Glutamatergic neuron (in vitro differentiated cells): ENCODE data around the gene LRRC10B. TPM values are rescaled to one million over a fixed set of nuclear protein-coding genes. Genes with fewer than 3 reads are reported as not detected.

ENCODE experiments used
- DNase-seq: peaks from one replicate; pipeline ENCODE4 v3.0.0; 2022
- H3K27ac Mint-ChIP-seq: one replicate; pipeline ENCODE4 v1.8.0; 2020; ENCODE audit warnings: mild to moderate bottlenecking, mixed read lengths, inconsistent platforms; ENCODE audit not compliant: unreplicated experiment
- H3K27me3 Mint-ChIP-seq: one replicate; pipeline ENCODE4 v1.8.0; 2020; ENCODE audit warnings: mild to moderate bottlenecking, moderate library complexity, mixed read lengths, inconsistent platforms; ENCODE audit not compliant: unreplicated experiment
- H3K36me3 Mint-ChIP-seq: one replicate; pipeline ENCODE4 v1.8.0; 2020; ENCODE audit warnings: mild to moderate bottlenecking, mixed read lengths, inconsistent platforms; ENCODE audit not compliant: unreplicated experiment
- H3K4me1 Mint-ChIP-seq: one replicate; pipeline ENCODE4 v1.8.0; 2020; ENCODE audit warnings: mild to moderate bottlenecking, low read depth, mixed read lengths, inconsistent platforms; ENCODE audit not compliant: unreplicated experiment
- H3K4me3 Mint-ChIP-seq: one replicate; pipeline ENCODE4 v1.8.0; 2020; ENCODE audit warnings: mild to moderate bottlenecking, mixed read lengths, inconsistent platforms; ENCODE audit not compliant: unreplicated experiment
- H3K9me3 Mint-ChIP-seq: one replicate; pipeline ENCODE4 v1.8.0; 2020; ENCODE audit warnings: mild to moderate bottlenecking, moderate library complexity, mixed read lengths, inconsistent platforms; ENCODE audit not compliant: unreplicated experiment
- total RNA-seq: library from RNA; stranded (reverse); fragmentation: NEBNext Ultra II Directional; extraction: Animal tissue kit (Norgen Biotek cat#: 25700); gene quantifications from one replicate; pipeline ENCODE4 v1.2.1, GENCODE V29; 2021; ENCODE audit not compliant: unreplicated experiment
- TF ChIP-seq, protein P1 (sequence below): fragments of 200-600 bp; sonication (generic); IDR thresholded peaks from one replicate; pipeline ENCODE4 v1.5.0; 2021; ENCODE audit not compliant: partially characterized antibody, unreplicated experiment

The LRRC10B gene
- total RNA-seq, 1 donor from 2014 or later: 8.2 TPM

DNA sequence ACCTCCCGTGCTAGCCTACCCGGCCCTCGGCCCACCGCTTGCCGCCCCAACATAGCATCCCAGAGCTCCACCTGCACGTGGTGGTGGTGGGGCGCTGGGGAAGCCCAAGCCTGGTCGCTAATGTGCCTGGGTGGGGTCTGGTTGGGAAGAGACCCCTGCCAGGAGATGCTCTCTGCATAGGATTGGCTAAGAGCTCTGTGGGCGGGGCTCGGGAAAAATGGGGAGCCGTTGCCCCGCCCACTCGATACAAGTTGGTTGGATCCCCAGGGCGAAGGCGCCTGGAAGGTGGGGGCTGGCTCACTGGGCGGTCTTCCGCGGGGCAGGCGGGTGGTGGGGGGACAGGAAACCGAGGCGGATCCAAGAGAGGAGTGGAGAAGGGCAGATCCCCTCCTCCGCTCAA is 7.6 kb downstream of the LRRC10B start:
- no peak overlapping the region for H3K4me3 Mint-ChIP-seq
- H3K4me1 Mint-ChIP-seq: peaks cover 36% of the 10 kb centered on the region
- H3K27ac Mint-ChIP-seq: no peak overlapping the region
- peaks cover 11% of the 10 kb centered on the region for H3K27me3 Mint-ChIP-seq
- TF ChIP-seq, protein P1, sequence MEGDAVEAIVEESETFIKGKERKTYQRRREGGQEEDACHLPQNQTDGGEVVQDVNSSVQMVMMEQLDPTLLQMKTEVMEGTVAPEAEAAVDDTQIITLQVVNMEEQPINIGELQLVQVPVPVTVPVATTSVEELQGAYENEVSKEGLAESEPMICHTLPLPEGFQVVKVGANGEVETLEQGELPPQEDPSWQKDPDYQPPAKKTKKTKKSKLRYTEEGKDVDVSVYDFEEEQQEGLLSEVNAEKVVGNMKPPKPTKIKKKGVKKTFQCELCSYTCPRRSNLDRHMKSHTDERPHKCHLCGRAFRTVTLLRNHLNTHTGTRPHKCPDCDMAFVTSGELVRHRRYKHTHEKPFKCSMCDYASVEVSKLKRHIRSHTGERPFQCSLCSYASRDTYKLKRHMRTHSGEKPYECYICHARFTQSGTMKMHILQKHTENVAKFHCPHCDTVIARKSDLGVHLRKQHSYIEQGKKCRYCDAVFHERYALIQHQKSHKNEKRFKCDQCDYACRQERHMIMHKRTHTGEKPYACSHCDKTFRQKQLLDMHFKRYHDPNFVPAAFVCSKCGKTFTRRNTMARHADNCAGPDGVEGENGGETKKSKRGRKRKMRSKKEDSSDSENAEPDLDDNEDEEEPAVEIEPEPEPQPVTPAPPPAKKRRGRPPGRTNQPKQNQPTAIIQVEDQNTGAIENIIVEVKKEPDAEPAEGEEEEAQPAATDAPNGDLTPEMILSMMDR: no peak
- DNase-seq: no peak
- peaks cover 13% of the 10 kb centered on the region for H3K9me3 Mint-ChIP-seq
- peaks cover 6% of the 10 kb centered on the region for H3K36me3 Mint-ChIP-seq

DNA sequence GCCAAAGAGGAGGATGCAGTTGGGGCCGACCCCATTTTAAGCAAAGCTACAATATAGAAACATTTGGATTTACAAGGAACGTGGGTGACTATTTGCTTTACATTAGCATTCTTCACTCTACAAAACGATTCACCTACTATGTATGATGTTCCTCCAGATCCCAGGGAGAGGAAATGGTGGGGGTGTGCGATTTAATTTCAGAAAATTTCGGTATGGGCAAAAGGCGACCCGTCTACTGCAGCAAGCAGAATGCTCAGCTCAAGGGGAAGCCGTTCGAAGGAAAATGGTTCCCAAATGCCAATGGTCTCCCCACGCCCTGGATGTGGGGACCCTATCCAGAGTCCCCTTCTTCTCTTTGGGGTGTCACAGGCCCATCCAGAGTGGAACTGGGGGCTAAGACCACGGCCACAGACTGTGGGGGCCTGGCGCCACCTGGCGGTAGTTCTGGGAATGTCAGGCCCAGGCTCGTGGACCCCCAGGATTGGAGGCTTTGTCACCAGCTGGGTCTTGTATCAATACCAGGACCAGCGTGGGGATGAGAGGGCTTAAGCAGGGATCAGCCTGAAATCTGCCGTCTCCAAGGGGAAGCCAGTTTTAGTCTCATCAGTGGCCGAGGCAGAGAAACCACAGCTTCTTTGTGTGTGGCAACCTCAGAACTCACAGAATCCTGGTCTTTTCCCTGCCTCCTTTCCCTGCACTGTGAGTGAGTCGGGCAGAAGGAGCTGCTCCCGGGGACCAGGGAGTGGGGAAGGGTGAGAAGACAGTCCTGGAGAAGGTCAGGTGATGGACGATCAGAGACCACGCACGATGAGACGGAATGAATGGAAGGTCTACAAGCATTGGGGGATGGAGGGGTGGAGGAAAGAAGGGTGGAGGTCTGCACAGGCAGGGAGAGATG is 8.4 kb downstream of the LRRC10B start:
- peaks cover 6% of the 10 kb centered on the region for H3K36me3 Mint-ChIP-seq
- H3K4me1 Mint-ChIP-seq: peaks cover 31% of the 10 kb centered on the region
- H3K4me3 Mint-ChIP-seq: no peak overlapping the region
- H3K9me3 Mint-ChIP-seq: peaks cover 9% of the 10 kb centered on the region
- peaks cover 11% of the 10 kb centered on the region for H3K27me3 Mint-ChIP-seq
- peak; percentile 85 for DNase-seq
- peak overlapping the region; percentile 73 for H3K27ac Mint-ChIP-seq
- TF ChIP-seq, protein P1: peak; percentile 100

DNA sequence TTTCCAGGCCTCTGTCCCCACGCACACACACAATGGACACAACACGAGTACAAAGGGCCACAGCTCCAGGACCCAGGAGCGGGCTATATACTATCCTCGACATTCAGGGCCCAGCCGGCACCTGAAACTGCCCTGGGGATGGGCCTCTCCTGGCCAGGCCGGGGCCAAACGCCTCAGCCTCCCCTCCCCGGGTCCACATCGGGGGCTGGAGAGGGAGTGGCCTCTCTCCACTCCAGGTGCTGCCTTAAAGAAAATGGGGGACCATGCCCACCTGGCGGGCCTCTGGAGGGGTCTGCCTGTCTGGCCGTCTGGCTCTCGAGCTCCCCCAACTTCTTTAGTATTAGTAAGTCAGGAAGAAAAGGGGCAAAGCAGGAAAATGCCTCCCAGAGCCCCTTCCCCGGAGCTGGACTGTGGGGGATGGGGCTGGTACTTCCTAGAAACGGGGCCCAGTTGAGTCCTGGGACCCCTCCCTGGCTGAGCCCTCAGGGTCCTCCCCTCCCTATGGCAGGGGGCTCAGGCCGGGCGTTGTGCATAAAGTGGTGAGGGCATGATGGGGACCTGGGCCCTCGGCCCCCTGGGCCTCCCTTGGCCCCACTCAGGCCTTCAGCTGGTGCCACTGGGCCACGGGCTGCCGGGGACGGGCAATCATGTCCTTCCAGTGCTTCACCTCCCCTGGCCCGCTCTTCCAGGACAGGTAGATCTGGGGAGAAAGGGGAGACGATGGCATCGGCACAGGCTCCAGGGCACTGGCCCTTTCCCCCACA is 9.7 kb downstream of the LRRC10B start:
- Mint-ChIP-seq H3K27me3 (peaks cover 13% of the 10 kb centered on the region), H3K36me3 (peaks cover 6% of the 10 kb centered on the region), H3K27ac (peak overlapping the region; percentile 62), H3K4me1 (peaks cover 24% of the 10 kb centered on the region), H3K9me3 (peaks cover 4% of the 10 kb centered on the region), H3K4me3 (no peak overlapping the region)
- DNase-seq: no peak
- TF ChIP-seq, protein P1: no peak

DNA sequence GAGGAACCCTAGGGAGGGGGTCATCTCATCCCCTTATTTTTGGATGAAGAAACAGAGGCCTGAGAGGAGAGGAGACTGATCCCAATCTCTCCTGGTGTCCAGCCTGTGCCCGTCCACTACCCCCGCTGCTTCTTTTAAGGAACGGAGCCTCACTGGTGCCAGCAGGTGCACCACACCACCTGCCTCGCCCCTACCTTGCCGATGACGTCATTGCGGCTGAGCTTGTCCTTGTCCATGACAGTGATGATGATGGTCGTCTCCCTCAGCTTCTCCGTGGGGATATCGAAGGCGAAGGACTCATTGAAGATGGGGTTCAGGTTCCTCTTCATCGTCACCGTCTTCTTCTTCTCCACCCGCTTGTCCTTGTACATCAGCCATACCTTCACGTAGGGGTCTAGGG is 14.3 kb downstream of the LRRC10B start:
- Mint-ChIP-seq H3K9me3 (peaks cover 5% of the 10 kb centered on the region), H3K36me3 (peaks cover 15% of the 10 kb centered on the region), H3K4me3 (no peak overlapping the region), H3K27ac (no peak overlapping the region), H3K27me3 (peaks cover 13% of the 10 kb centered on the region), H3K4me1 (peaks cover 18% of the 10 kb centered on the region)
- DNase-seq: no peak
- TF ChIP-seq, protein P1: no peak
